Measurements from ENCODE around the gene RAD18. TPM values are rescaled to one million over a fixed set of nuclear protein-coding genes. Genes with fewer than 3 reads are reported as not detected.

Gene RAD18
- total RNA-seq, 2 donors from 2014 or later = 18.2 to 20.8 TPM

DNA sequence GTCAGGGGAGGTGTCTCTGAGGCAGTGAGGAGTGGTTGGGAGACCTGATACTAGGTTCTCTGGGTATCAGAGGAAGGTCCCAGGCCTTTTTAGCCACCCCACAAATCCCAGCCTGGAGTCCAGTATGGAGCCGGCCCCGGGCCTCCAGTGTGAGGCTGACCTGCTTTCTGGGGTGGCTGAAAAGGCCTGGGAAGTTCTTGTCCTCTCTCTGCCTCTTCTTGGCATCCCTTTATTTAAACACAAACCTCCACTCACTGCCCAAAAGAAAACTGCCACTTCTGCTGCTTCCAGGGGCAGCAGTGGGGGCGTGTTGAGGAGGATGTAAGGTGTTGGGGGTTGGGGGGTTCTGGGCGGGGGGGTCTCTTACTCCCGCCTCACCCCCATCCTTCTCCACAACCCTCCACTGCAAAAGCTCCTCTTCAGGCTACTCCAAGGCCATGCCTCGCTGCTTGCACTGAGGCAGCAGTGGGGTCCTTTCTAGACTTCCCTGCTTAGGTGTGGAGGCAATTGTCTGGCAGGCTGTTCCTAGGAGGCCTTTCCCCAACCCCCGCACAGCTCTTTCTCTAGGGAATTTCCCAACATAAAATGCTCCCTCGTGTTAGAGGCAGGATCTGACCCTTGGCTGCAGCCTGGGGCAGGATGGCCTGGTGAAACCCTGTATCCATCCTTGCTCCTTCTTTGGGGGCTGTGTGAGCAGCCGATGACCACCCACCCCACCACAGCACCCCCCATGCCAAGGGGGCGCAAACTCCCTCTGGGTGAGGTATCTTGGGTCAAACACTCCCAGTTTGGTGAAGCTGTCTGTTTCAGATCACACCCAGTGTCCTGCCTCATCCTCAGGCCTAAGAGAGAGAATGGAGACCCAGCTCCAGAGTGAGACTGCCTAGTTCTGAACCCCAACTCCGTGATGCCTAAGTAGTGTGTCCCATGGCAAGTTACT lies 12.1 kb upstream of the RAD18 start:
- H3K4me3 Mint-ChIP-seq = no peak overlapping the region
- WGBS, 2 experiments (ENCODE audit: insufficient coverage in 1 of 2, insufficient read length in 1 of 2) = 79 to 80% methylated on average over 2 to 8 of the region's 11 CpGs
- no peak overlapping the region for H3K27ac Mint-ChIP-seq
- no peak for DNase-seq
- Histone ChIP-seq H3K4me3 (ENCODE audit: low read length) (no peak overlapping the region), H3K9me3 (ENCODE audit: control insufficient read depth, low read length) (peaks cover 11% of the 10 kb centered on the region), H3K4me1 (ENCODE audit: control insufficient read depth, insufficient read depth, low read length) (no peaks in the 10 kb centered on the region), H3K36me3 (ENCODE audit: control insufficient read depth, insufficient read depth, low read length) (no peaks in the 10 kb centered on the region), H3K9ac (ENCODE audit: extremely low read depth, low read length, poor library complexity, severe bottlenecking) (no peak overlapping the region), H3K27ac (ENCODE audit: low read depth, low read length) (no peak overlapping the region), H3K27me3 (ENCODE audit: control insufficient read depth, insufficient read depth, low read length, poor library complexity, severe bottlenecking) (peaks cover 20% of the 10 kb centered on the region)
- peaks cover 35% of the 10 kb centered on the region for H3K27me3 Mint-ChIP-seq (ENCODE audit: insufficient read depth)
- no peaks in the 10 kb centered on the region for H3K4me1 Mint-ChIP-seq
- TF ChIP-seq, protein P1, sequence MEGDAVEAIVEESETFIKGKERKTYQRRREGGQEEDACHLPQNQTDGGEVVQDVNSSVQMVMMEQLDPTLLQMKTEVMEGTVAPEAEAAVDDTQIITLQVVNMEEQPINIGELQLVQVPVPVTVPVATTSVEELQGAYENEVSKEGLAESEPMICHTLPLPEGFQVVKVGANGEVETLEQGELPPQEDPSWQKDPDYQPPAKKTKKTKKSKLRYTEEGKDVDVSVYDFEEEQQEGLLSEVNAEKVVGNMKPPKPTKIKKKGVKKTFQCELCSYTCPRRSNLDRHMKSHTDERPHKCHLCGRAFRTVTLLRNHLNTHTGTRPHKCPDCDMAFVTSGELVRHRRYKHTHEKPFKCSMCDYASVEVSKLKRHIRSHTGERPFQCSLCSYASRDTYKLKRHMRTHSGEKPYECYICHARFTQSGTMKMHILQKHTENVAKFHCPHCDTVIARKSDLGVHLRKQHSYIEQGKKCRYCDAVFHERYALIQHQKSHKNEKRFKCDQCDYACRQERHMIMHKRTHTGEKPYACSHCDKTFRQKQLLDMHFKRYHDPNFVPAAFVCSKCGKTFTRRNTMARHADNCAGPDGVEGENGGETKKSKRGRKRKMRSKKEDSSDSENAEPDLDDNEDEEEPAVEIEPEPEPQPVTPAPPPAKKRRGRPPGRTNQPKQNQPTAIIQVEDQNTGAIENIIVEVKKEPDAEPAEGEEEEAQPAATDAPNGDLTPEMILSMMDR (conservative IDR thresholded peaks at IDR 0.05) = no peak
- no peaks in the 10 kb centered on the region for H3K36me3 Mint-ChIP-seq (ENCODE audit: low read depth)
- H3K9me3 Mint-ChIP-seq = peaks cover 3% of the 10 kb centered on the region

GRCh38 chr3:8974458-8974857 lies 11.2 kb upstream of the RAD18 start:
- Histone ChIP-seq H3K9me3 (ENCODE audit: control insufficient read depth, low read length) (peaks cover 6% of the 10 kb centered on the region), H3K4me3 (ENCODE audit: low read length) (no peak overlapping the region), H3K27ac (ENCODE audit: low read depth, low read length) (no peak overlapping the region), H3K4me1 (ENCODE audit: control insufficient read depth, insufficient read depth, low read length) (no peaks in the 10 kb centered on the region), H3K27me3 (ENCODE audit: control insufficient read depth, insufficient read depth, low read length, poor library complexity, severe bottlenecking) (peaks cover 28% of the 10 kb centered on the region), H3K36me3 (ENCODE audit: control insufficient read depth, insufficient read depth, low read length) (no peaks in the 10 kb centered on the region), H3K9ac (ENCODE audit: extremely low read depth, low read length, poor library complexity, severe bottlenecking) (no peak overlapping the region)
- H3K4me1 Mint-ChIP-seq = no peaks in the 10 kb centered on the region
- H3K4me3 Mint-ChIP-seq = no peak overlapping the region
- H3K36me3 Mint-ChIP-seq (ENCODE audit: low read depth) = no peaks in the 10 kb centered on the region
- peaks cover 35% of the 10 kb centered on the region for H3K27me3 Mint-ChIP-seq (ENCODE audit: insufficient read depth)
- no peak overlapping the region for H3K27ac Mint-ChIP-seq
- H3K9me3 Mint-ChIP-seq = peaks cover 3% of the 10 kb centered on the region
- no peak for DNase-seq
- 92 to 100% methylated on average over 1 to 2 of the region's 2 CpGs for WGBS, 2 experiments (ENCODE audit: insufficient coverage in 1 of 2, insufficient read length in 1 of 2)
- TF ChIP-seq, protein P1 (conservative IDR thresholded peaks at IDR 0.05) = no peak

GRCh38 chr3:8972639-8973038 lies 9.4 kb upstream of the RAD18 start:
- DNase-seq = no peak
- H3K27me3 Mint-ChIP-seq (ENCODE audit: insufficient read depth) = peaks cover 43% of the 10 kb centered on the region
- no peak overlapping the region for H3K4me3 Mint-ChIP-seq
- 95 to 100% methylated on average over 2 of the region's 2 CpGs for WGBS, 2 experiments (ENCODE audit: insufficient coverage in 1 of 2, insufficient read length in 1 of 2)
- TF ChIP-seq, protein P1 (conservative IDR thresholded peaks at IDR 0.05) = no peak
- no peak overlapping the region for H3K4me3 ChIP-seq (ENCODE audit: low read length)
- no peaks in the 10 kb centered on the region for H3K4me1 ChIP-seq (ENCODE audit: control insufficient read depth, insufficient read depth, low read length)
- no peaks in the 10 kb centered on the region for H3K9me3 Mint-ChIP-seq
- H3K9me3 ChIP-seq (ENCODE audit: control insufficient read depth, low read length) = no peaks in the 10 kb centered on the region
- no peaks in the 10 kb centered on the region for H3K36me3 Mint-ChIP-seq (ENCODE audit: low read depth)
- no peaks in the 10 kb centered on the region for H3K4me1 Mint-ChIP-seq
- H3K27me3 ChIP-seq (ENCODE audit: control insufficient read depth, insufficient read depth, low read length, poor library complexity, severe bottlenecking) = peaks cover 38% of the 10 kb centered on the region
- H3K27ac ChIP-seq (ENCODE audit: low read depth, low read length) = no peak overlapping the region
- no peak overlapping the region for H3K9ac ChIP-seq (ENCODE audit: extremely low read depth, low read length, poor library complexity, severe bottlenecking)
- no peak overlapping the region for H3K27ac Mint-ChIP-seq
- no peaks in the 10 kb centered on the region for H3K36me3 ChIP-seq (ENCODE audit: control insufficient read depth, insufficient read depth, low read length)
